Stimulated activated CD4-positive, alpha-beta T cell treated with anti-CD3 and anti-CD28 coated beads, TNF-alpha, amount 100 ng/mL, for 1 hour (primary cell): ENCODE results near the gene TSEN54.

Experiments
- DNase-seq, 3 donors: peaks; one replicate each; pipeline ENCODE4 v3.0.0-alpha.2; 2020; ENCODE audit warnings: low read depth in 3 of 3, low spot score in 1 of 3

TSEN54 gene

GRCh38 chr17:75503976-75504346, 12.4 kb upstream of the TSEN54 start:
- no peak for DNase-seq

DNA sequence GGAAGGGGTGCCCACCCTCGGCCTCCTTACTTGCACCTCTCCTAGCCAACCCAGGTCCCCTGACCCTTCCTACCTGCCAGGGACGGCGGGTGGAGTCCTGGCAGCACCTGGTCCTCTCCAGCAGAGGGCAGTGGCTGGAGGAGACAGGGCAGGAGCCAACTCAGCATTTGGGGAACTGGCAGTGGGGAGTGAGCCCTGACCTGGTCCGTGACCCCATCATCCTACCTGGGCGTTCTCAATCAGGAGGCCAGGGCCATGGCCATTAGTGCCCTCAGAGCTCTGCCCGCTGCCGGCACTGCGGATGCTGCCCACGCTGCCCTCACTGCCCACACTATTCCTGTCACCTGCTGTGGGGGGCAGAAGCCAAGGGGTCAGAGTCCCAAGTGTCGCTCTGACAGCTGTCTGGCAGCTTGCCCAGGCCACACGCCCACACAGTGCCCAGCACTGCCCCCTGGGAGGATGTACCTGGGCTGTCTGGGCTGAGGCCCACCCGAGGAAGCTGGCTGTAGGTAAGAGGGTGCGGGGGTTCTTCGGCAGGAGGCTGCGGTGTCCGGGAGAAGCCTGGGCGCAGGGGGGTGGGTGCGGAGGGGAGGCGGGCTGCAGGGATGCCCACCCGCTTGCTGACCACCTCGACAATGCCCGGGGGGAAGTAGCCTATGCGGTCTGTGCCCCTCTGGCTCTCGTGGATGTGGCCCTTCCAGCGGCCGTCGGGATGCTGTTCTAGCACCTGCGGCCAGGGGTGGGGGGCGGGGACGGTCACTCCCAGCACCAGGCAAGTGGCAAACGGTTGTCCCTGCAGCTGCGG, 11.8 kb upstream of the TSEN54 start:
- DNase-seq, result no peak

- no peak for DNase-seq
Measured at GRCh38 chr17:75505152-75505409, 11.2 kb upstream of the TSEN54 start.

DNA sequence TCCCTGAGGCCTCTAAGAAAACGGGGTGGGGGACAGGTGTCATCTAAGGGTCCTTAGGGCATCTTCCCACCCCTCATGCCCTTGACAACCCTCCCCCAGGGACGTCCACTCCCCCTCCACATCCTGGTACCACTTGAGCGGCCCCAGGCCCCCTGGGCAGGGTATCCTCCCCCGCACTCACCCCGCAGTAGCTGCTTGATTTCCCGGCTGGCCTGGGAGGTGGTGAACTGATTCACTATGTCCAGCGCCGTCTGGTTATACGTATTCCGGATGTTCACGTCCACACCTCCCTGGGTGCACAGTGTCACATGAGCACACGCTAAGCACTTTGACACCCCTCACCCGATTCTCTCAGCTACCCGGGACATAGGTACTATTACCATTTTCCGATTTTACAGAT, 10.7 kb upstream of the TSEN54 start:
- no peak for DNase-seq

- no peak for DNase-seq
Measured at GRCh38 chr17:75506134-75506533, 10.2 kb upstream of the TSEN54 start.

DNA sequence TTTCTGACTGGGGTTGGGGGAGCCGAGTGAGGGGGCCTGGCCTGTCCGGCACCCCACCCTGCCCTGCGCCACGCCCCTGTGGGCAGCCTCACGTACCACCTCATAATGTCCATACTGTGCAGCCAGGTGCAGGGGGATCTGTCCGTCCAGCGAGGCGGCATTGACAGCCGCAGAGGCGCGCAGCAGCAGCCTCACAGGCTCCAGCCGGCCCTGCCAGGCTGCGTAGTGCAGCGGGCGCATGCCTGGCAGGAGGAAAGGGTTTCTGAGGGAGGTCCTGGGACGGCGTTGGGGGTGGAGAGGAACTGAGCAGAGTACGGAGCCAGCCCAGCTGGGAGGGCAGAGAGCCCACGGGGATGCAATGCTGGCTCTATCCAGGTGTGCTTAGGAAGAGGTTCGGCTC, 9.4 kb upstream of the TSEN54 start:
- no peak for DNase-seq

DNA sequence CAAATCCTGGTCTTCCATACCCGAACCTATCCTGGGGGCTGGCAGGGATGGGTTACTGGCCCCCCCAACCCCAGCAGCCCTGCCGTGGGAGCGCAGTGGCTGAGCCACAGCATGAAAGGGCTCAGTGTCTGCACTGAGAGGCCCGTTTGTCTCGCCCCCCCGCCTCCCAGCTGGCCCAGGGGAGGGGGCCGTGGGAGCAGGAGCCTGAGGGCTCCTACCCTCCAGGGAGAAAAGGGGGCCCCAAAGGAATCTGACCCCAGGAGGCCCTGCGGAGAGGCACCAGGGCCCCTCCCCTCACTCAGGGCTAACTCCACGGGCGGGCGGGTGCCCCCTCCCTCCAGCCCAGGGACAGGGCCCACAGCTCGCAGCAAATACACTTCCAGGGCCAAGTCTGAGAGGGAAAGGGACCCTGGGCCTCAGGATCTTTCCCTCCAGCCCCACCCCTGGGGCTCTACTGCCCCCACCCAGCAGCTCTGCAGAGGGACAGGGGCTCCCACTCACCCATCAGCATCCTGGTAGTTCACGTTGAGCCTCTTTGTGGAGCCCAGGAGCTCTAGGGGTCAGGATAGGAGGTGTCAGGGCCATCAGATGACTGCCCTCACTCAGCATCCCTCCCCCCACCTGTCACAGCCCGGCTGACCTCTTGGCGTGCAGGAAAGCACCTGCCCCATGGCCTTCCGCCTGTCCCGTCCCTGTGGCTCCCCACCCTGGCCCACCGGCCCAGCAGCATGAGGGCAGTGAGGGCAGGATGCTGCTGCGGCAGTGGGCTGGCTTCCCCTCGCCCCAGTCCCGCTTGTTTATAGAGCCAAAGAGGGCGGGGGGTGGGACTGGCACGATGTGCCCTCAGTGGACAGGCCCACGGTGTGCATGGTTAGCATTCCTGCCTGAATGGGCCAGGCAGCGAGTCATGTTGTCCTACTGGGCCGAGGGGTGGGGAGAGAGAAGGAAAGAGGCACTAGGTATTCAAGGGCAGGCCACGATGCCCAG, 8.3 kb upstream of the TSEN54 start:
- DNase-seq, result no peak

DNA sequence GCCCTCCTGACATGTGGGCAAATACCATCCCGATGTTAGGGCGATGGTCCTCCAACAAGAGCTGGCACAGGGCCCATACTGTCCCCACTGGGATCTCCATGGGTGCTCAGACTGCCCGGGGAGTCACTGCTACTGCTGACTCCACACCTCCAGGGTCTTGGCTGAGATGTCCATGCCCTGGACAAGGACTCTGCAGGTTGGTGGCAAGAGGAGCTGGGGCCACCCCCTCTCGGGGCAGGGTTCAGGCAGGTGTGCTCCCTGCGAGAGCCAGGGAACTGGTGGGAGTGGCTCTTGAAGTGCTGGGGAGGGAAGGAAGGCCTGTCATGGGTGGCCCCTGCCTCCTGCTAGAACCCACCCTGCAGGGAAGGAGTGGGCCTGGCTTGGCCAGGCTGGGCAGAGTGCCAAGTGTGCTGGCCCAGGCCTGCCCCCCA, 7.4 kb upstream of the TSEN54 start:
- DNase-seq, result no peak

DNA sequence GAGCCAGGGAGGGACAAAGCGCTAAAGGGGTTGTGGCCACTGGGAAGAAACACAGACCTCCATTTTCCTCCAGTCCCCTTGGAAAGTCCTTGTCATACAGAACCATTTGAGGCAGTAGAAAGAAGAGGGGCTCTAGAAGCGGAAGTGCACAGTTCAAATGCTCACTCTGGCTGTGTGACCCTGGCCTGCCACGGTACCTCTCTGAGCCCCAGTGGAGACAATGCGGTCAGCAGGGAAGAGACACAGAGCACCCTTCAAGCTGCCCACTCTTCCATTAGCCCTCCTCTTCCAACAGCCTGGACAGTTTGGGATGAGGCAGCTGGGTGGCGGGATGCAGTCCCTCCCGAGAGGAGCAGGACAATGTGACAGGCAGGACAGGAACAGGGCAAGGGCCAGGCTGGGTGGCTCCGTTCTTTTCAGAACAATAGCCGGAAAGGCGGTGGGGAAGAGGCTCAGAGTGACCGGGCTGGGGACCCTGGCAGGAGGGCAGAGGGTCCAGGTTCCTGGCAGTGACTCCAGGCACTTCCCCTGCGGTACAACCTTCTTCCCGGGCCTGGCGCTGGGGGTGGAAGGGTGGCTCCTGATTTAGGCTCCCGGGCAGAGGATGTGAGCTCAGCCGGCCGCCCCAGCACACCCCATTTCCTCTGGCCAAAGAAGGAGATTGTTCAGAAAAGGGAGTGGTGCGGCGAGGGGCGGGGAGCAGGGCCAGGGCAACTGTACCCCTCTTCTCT, 6.6 kb upstream of the TSEN54 start:
- no peak for DNase-seq

- DNase-seq, result no peak
Measured at GRCh38 chr17:75511270-75511609, 5.1 kb upstream of the TSEN54 start.

GRCh38 chr17:75511610-75512575, 4.4 kb upstream of the TSEN54 start:
- DNase-seq, result no peak

DNA sequence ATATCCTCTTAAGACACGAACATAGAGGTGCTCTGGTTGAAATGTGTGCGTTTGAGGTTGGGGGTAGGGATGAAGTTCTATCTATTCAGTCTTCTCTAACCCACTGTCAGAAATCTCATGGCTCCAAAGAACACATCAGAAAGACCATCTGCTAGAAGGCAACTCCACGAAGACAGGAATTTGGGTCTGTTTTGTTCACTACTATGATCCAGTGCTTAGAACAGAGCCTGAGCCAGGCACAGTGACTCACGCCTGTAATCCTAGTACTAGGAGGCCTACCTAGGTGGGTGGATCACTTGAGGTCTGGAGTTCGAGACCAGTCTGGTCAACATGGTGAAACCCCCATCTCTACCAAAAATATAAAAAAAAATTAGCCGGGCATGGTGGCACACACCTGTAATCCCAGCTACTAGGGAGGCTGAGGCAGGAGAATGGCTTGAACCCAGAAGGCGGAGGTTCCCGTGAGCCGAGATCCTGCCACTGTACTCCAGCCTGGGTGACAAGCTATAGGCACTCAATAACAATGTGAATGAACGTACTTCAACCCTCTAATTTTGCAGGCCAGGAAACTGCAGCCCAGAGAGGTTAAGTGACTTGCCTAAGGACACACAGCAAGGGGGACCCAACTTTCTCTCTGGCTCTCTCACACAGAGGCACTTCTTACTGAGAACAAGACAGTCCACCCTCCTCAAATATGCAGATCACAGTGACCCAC, 3.2 kb upstream of the TSEN54 start:
- no peak for DNase-seq

GRCh38 chr17:75513641-75514000, 2.7 kb upstream of the TSEN54 start:
- no peak for DNase-seq

DNA sequence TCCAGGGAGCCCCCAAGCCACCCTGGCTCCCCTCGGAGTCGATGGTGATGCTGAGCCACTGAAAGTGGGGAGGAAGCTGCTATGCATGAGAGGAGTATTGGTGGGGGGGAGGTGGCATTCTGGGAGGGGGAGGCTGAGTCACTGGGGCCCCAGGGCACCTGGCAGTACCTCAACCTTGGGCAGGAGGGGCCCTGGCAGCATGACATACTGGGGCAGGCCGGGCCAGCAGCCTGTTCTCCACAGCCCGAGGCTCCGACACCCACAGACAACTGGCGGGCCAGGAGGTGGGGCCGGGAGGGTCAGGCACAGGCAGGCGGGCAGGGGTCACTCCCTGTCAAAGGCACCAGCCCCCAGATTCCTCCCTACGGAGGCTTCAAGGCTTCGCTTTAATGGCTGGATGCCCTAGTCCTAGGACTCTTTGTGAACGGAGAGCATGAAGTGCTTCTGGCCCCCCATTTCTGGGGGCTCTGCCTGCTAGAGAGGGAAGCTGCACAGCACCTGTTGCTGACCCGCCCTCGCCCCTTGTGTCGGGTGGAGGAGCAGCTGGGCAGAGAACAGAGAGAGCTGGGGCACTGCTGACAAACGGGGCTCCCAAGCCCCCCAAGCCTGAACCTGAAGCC, 1.9 kb upstream of the TSEN54 start:
- no peak for DNase-seq

- DNase-seq, result no peak
Measured at GRCh38 chr17:75514919-75515495, 1.3 kb upstream of the TSEN54 start.

DNA sequence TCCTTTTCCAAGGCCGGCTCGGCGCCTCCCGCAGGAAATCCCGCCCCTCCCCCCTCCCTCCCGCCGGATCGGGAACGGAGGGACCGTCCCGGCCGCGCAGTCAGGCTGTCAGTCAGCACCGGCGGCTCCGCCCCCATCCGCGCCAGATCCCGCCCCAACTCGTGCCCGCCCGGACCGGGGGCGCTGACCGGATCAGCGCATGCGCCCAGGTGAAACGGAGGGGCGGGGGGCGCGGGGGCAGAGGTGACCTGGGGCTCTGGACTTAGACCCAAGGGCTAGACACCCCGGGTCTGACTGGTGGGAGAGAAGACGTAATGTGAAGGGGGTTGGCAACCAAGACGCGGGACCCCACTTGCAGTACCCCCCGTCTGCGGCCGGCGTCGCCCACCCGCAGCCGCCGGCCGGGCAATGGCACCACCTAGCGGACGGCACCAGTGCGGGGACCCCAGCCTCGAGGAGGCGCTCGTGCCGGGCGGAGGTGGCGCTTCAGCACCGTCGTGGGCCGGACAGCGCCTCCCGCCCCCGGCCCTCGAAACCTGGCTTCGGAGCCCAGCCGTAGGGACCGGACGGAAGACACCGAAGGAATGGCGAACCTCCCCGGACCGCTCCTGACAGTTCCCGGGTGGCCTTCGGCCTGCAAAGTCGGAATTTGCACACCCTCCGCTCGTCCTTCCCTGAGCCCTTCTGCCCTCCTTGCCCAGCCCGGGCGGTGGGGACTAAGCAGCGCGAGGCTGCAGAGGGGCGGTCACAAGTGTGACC, 653 bp upstream of the TSEN54 start, which contains the start of gene CASKIN2:
TSS of gene CASKIN2 (minus strand) at position 42 of the 759 bp plus-strand sequence. CDS start 1,733 bp downstream, outside the sequence.
- DNase-seq, result peak; percentile 19 to 76 (median 42)

- peak in 1 of 3 donors; percentile 37 for DNase-seq
Measured at GRCh38 chr17:75516619-75517296, 430 bp downstream of the TSEN54 start.
